GM19455 (cell line): ENCODE data around the gene FOXN3.

Source experiments
- ATAC-seq: cut with Tn5 transposase; IDR thresholded peaks from one replicate; pipeline ENCODE4 v1.9.1; 2021; ENCODE audit not compliant: unreplicated experiment

Gene FOXN3, protein sequence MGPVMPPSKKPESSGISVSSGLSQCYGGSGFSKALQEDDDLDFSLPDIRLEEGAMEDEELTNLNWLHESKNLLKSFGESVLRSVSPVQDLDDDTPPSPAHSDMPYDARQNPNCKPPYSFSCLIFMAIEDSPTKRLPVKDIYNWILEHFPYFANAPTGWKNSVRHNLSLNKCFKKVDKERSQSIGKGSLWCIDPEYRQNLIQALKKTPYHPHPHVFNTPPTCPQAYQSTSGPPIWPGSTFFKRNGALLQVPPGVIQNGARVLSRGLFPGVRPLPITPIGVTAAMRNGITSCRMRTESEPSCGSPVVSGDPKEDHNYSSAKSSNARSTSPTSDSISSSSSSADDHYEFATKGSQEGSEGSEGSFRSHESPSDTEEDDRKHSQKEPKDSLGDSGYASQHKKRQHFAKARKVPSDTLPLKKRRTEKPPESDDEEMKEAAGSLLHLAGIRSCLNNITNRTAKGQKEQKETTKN

DNA sequence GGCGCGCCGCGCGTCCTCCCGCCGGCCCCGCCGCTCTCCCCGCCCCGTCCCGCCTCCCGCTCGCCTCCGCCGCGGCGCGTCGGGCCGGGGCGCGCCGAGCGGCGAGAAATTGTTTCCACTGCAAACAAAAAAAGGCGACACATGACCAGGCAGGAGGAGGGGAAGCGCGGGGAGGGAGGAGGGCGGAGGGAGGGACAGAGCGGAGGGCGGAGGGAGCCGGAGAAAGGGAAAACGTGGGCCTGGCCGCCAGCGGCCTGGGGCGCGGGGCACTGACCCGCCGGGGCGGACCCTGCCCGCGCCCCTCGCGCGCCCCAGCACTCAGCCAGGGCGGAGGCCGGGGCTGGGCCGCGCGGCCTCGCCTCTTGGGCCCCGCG lies at the start of gene FOXN3:
TSS of gene FOXN3 (minus strand) at position 143 of the 374 bp plus-strand sequence. CDS start 4,757 bp downstream, outside the sequence.
- ATAC-seq, result peak; percentile 49

GRCh38 chr14:89466484-89466883 lies 49.5 kb upstream of the FOXN3 start:
- no peak for ATAC-seq

- no peak for ATAC-seq
Observed at GRCh38 chr14:89465876-89466275, 48.8 kb upstream of the FOXN3 start.

DNA sequence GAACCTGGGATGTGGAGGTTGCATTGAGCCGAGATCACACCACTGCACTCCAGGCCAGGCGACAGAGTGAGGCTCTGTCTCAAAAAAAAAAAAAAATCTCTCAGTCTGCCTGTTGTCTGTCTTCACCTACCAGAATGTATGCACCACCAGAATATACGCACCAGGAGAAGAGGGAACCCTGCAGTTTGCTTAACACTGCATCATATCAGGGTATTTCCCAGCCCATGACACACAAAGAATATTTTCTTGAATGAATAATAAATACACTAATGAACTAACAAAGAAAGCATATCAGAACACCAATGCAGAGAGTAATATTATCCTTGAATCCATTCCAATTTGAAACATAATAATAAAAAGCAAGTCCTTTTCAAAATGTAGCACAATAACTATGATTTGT lies 44.2 kb upstream of the FOXN3 start:
- ATAC-seq, result no peak

DNA sequence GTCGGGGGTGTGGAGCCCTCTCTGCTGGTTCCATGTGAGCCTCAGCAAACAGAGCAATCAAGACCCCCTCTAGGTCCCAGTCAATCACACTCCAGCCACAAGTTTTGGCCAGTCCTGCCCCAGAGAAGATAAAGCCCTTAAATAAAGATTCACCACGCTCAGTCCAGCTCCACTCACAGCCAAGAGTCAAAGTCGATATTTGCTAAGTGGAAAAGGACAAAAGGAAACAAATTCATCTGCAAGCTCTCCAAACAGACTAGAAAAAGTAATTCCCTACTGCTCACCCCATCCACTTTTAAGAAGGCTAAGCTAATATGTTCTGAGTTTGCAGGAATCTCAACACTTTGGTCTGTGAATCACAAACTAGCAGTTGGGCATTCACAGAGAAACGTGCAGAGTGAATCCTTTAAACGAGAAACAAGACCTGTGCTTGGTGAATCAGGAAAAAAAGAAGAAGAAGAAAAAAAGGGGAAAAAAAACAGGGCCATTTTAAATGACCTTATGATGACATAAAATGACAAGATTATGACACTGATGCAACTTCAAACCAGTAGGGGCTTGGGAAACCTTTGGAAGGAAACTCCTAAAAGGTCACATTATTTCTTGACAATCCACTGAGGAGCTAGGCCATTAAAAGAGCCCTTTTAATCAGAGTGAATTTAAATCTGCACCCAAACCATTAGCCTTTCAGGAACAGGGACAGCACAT lies 41.8 kb upstream of the FOXN3 start:
- no peak for ATAC-seq

DNA sequence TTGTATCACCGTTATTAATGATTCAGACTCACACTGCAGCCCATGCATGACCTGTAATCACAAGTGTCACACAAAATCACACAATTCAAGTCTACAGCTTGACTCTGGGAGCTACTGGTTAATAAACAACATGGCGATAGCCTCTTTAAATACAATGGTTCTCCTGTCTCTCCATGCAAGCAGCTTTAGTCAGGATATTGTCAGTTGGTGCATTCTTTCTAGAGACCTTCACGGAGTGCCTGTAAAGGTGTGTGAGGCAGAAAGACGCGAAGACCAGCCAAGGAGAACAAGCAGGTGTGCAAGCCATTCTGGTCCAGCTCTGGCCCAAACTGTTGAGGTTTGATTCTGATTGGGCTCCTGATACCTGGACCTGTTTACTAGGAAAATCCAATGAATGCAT lies 40.0 kb upstream of the FOXN3 start:
- ATAC-seq, result no peak

- no peak for ATAC-seq
Observed at GRCh38 chr14:89455412-89455811, 38.4 kb upstream of the FOXN3 start.

GRCh38 chr14:89454996-89455395 lies 38.0 kb upstream of the FOXN3 start:
- no peak for ATAC-seq

- ATAC-seq, result no peak
Observed at GRCh38 chr14:89452281-89452680, 35.2 kb upstream of the FOXN3 start.

DNA sequence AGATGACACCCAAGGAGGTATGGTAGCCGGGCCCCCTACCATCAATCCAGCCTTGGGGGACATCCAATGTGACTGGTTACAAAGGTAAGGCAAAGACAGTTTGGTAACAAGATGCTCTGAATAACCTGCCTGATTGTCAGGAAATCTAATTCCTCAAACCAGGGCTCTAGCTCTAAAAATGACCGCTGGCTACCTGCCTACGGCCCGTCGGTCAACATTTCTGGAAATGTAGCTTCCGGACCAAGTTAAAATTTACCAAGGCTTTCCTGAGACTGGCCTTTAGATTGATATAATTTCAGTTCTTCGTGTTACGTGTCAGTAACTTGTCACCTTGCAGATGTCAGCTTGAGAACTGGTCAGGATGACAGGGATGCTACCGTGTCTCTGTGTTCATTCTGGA lies 34.2 kb upstream of the FOXN3 start:
- no peak for ATAC-seq

- ATAC-seq, result no peak
Observed at GRCh38 chr14:89447182-89447944, 30.3 kb upstream of the FOXN3 start.

DNA sequence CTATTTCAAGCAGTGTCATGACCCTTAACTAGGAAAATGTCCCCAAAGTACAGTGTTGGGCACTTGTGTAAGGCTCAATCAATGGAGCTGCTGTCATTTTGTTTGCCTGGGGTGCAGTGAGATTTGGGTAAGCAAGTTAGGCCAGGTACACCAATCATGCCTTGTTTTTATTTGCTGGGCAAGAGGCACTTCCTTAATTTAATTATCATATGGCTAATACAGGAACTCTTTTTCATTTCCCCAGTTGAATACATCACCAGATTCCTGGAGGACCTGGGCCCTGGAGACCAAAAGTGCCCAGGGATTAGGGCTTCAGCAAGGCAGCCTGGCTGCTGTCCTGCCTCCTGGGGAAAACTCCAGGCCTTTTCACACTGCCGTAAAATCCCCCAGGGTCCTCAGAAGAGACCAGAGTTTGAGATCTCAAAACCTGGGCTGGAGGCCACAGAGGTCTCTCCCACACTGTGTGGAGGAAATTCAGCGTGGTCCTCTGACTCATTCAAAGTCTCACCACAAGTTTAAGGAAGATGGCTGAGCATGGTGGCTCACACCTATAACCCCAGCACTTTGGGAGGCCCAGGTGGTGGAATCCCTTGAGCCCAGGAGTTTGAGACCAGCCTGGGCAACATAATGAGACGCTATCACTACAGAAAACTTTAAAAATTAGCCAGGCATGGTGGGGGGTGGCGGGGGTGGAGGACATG lies 28.4 kb upstream of the FOXN3 start:
- no peak for ATAC-seq

GRCh38 chr14:89444516-89445125 lies 27.6 kb upstream of the FOXN3 start:
- ATAC-seq, result no peak

DNA sequence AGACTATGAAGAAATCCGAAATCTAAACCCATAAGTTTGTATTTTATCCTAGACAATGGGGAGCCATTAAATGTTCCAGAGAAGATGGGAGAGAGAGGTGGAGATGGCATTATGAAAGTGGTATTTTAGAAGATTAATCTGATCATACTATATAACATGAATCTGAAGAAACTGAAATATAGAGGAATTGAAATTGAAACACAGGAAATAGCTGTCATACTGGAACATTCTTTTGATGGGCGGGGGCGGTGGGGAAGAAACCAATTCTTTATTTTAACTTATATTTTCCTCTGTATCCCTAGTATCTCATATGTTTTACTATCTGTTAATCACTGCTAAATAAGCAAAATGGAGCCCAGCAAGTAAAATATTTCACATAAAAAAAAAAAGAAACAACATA lies 27.0 kb upstream of the FOXN3 start:
- no peak for ATAC-seq

DNA sequence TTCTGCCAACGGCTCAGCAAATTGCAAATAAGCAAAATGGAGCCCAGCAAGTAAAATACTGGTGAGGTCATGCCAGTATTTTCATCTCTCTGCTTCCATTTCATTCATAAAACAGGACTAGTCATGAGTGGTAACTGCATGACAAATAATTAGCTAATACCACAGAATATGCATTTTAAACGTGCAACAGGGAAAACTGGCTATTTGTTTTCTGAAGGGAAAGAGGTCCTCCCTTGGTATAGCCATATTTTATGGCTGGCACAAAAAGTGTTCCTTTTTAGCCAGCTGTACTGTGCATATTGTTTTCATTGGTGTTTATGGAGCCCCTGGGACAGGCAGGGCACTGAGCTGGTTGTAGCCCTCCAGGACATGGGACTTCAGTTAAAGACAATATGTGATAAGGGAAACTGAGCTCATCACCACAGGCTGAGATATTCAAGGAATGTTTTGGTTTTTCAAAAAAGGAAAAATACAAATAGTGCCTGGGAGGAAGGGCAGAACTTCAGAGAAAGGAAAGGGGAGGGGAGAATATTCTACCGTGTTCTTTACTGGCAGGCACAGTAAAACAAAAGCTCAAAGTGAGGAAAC lies 26.1 kb upstream of the FOXN3 start:
- no peak for ATAC-seq

- no peak for ATAC-seq
Observed at GRCh38 chr14:89442280-89442679, 25.2 kb upstream of the FOXN3 start.

DNA sequence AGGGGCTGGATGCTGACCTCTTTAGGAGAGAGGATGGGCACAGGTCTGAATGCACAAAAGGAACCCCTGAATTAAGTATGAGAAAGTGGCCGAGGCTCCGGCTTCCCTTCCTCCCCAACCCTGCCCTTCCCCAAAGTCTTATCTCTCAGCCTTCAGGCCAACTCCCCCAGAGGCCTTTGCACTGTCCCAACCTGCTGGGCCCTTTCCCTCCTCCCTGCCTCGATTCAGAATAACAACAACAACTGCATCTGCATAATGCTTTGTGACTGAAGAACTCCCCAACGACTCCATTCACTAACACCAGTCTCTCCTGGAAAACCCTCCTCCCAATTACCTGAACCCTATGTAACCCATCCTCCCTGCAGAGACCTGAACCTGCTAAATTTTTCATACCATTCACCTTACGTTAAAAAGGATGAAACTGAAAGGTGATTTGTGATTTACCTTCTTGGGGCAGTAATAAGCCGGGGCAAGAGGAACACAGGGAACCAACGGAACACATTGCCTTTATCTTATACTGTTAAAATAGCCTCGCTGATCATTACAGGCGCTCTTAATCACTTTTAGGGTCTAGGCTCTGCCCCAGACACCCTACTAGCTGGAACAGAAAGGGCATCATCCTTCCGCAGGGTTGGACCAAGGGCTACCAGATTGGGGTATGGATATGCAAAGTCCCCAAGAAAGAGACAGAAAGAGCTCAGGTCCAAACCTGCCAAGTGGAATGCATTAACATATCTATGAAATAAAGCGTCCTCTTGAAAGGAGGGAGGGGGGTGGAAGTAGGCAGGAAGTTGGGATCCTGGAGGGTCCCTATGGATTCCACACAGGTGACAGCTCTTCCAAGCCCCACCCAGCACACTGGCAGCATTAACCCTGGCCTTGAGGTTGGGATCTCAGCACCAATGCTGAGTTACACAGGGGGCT lies 24.2 kb upstream of the FOXN3 start:
- ATAC-seq, result no peak

- no peak for ATAC-seq
Observed at GRCh38 chr14:89435892-89436656, 19.0 kb upstream of the FOXN3 start.
